Spleen (tissue), 11 donors: ENCODE measurements around the gene LRRK1. TPM values are rescaled to one million over a fixed set of nuclear protein-coding genes. Genes with fewer than 3 reads are reported as not detected.

Source experiments
- DNase-seq: peaks from one replicate; pipeline ENCODE4 v3.0.0-alpha.2; 2020
- H3K27ac ChIP-seq, 8 donors: fragments of 200-600 bp; sonication (generic) in 7 of 8; 1 replicate in 4 of 8; 2 replicates in 4 of 8; pipeline versions ENCODE4 v1.5.0 to v1.8.0; 2016 to 2021; ENCODE audit warnings: inconsistent platforms in 4 of 8, mild to moderate bottlenecking in 4 of 8, moderate library complexity in 1 of 8
- H3K27me3 ChIP-seq, 7 donors: fragments of 200-600 bp; sonication (generic) in 6 of 7; replicated peaks in 1 of 7; 1 replicate in 4 of 7; 2 replicates in 3 of 7; pipeline versions ENCODE4 v1.5.0 to v1.8.0; 2016 to 2021; ENCODE audit warnings: inconsistent platforms in 3 of 7, mild to moderate bottlenecking in 1 of 7
- H3K36me3 ChIP-seq, 6 donors: fragments of 200-600 bp; sonication (generic) in 5 of 6; 1 replicate in 4 of 6; 2 replicates in 2 of 6; pipeline versions ENCODE4 v1.5.0 to v1.8.0; 2016 to 2021; ENCODE audit warnings: inconsistent platforms in 2 of 6
- H3K4me1 ChIP-seq, 6 donors: fragments of 200-600 bp; sonication (generic) in 5 of 6; 1 replicate in 3 of 6; 2 replicates in 3 of 6; pipeline versions ENCODE4 v1.5.0 to v1.8.0; 2016 to 2021; ENCODE audit warnings: inconsistent platforms in 3 of 6
- H3K4me3 ChIP-seq, 8 donors: fragments of 200-600 bp; sonication (generic) in 7 of 8; 1 replicate in 4 of 8; 2 replicates in 4 of 8; pipeline versions ENCODE4 v1.5.0 to v1.8.0; 2016 to 2021; ENCODE audit warnings: inconsistent platforms in 4 of 8, mild to moderate bottlenecking in 4 of 8, moderate library complexity in 2 of 8
- H3K9me3 ChIP-seq, 8 donors: fragments of 200-600 bp; sonication (generic) in 7 of 8; 1 replicate in 4 of 8; 2 replicates in 4 of 8; pipeline versions ENCODE4 v1.5.0 to v1.8.0; 2016 to 2021; ENCODE audit warnings: inconsistent platforms in 4 of 8
- POLR2A ChIP-seq, 3 donors: fragments of 450-650 bp; IDR thresholded peaks; one replicate each; pipeline ENCODE4 v1.5.1; 2017; ENCODE audit warnings: antibody characterized with exemption in 3 of 3, mild to moderate bottlenecking in 1 of 3
- POLR2AphosphoS5 ChIP-seq, 3 donors: sonication (generic); formaldehyde crosslinking; IDR thresholded peaks; one replicate each; pipeline ENCODE4 v1.5.1; 2017; ENCODE audit warnings: antibody characterized with exemption in 3 of 3
- WGBS, 5 donors: extraction: QIAGEN DNeasy Blood & Tissue Kit in 3 of 5; methylation state at CpG; one replicate each; pipeline versions ENCODE4 v1.1.5 to v1.1.7; 2013 to 2018; 5-methylcytosine and 5-hydroxymethylcytosine counted together
- intact Hi-C: fragments of 100-400 bp; cut with DNase I; formaldehyde crosslinking; loops from one replicate; pipeline ENCODE4 v1.15.0; 2023; ENCODE audit warnings: low total_unique reads
- polyA plus RNA-seq, 3 donors: library from polyadenylated mRNA; stranded (reverse); fragments of 200-250 nt; gene quantifications; one replicate each; pipeline ENCODE4 v1.2.1, GENCODE V29; 2013
- total RNA-seq, 7 donors: library from RNA; depleted of rRNA in 3 of 7; stranded (reverse); fragments of >200 nt in 3 of 7; fragmentation: NEBNext Ultra II Directional in 4 of 7; extraction: Animal tissue kit (Norgen Biotek cat#: 25700) in 4 of 7; gene quantifications; one replicate each; pipeline versions ENCODE4 v1.1.0 to v1.2.1, GENCODE V29; 2016 to 2021
- TF ChIP-seq, protein P1 (sequence below), 11 experiments: fragments of 200-600 bp in 7 of 11; fragments of 450-650 bp in 4 of 11; sonication (generic) in 4 of 11; IDR thresholded peaks in 8 of 11; conservative IDR thresholded peaks in 3 of 11; 1 replicate in 7 of 11; 2 replicates in 4 of 11; pipeline versions ENCODE4 v1.4.0 to v1.8.0; 2016 to 2021; ENCODE audit warnings: antibody characterized with exemption in 11 of 11, inconsistent platforms in 4 of 11, mild to moderate bottlenecking in 1 of 11
- donor health status: healthy with polysubstance abuse.
- donor health status: DM: no; HTN: no; CAD: no; lungs with moderate emphysema.
- donor health status: DM: no; HTN: no; CAD: no.
- donor health status: Bipolar disorder and iron deficiency.
- donor health status: healthy.
- donor health status: DM: no; HTN: no; CAD: no.
- donor health status: DM: yes; HTN: yes; CAD: no.

LRRK1 gene
- total and polyA plus RNA-seq, 10 donors = 12.0 to 60.2 (median 48.8) TPM

DNA sequence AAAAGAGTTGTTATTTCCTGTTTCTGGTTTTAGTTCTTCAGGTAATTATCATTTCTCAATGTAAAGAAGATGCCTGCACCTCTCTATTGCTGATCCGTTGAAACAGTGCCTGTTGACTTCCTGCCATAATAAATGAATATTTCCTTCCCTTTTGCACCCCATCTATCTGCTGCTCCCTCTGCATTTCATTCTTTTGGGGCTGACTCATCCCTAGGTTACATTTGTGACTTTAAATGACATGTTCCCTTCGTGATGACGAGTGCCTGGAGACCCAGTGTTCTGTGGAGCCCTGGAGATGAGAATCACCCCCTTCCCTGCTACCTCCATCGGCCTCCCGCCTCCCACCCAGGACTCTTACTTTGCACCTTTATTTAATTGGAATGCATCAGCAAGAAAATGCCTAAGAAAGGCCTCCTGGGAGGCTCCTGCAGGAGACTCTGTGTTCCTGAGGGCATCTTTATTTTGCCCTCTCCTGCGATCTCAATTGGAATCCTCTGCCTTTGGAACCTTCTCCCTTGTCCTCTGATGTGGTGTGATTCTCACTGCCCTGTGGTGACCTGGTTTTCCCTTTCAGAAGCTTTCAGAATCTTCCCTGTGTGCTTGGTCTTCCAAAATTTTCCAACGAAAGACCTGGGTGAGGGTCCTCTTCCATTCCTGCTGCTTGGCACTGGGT lies 13.7 kb downstream of the LRRK1 start:
- peak overlapping the region in 6 of 8 donors; percentile 1 to 65 (median 58) for H3K27ac ChIP-seq
- peaks cover 3 to 76% (median 49%) of the 10 kb centered on the region in 6 donors for H3K4me1 ChIP-seq
- intact Hi-C loops = no loop called here
- H3K36me3 ChIP-seq = peaks cover 0 to 27% (median 0%) of the 10 kb centered on the region in 6 donors
- H3K9me3 ChIP-seq = no peaks in the 10 kb centered on the region
- H3K27me3 ChIP-seq = no peaks in the 10 kb centered on the region
- no peak for DNase-seq
- no peak overlapping the region for H3K4me3 ChIP-seq
- 53 to 66% (median 62%) methylated on average over 7 of the region's 7 CpGs for WGBS, 5 donors
- no peak for TF ChIP-seq POLR2A (IDR thresholded peaks at IDR 0.05)
- TF ChIP-seq, protein P1, sequence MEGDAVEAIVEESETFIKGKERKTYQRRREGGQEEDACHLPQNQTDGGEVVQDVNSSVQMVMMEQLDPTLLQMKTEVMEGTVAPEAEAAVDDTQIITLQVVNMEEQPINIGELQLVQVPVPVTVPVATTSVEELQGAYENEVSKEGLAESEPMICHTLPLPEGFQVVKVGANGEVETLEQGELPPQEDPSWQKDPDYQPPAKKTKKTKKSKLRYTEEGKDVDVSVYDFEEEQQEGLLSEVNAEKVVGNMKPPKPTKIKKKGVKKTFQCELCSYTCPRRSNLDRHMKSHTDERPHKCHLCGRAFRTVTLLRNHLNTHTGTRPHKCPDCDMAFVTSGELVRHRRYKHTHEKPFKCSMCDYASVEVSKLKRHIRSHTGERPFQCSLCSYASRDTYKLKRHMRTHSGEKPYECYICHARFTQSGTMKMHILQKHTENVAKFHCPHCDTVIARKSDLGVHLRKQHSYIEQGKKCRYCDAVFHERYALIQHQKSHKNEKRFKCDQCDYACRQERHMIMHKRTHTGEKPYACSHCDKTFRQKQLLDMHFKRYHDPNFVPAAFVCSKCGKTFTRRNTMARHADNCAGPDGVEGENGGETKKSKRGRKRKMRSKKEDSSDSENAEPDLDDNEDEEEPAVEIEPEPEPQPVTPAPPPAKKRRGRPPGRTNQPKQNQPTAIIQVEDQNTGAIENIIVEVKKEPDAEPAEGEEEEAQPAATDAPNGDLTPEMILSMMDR (IDR thresholded peaks at IDR 0.05 in 8 of 11, conservative IDR thresholded peaks at IDR 0.05 in 3 of 11) = no peak
- TF ChIP-seq POLR2AphosphoS5 (IDR thresholded peaks at IDR 0.05) = no peak

DNA sequence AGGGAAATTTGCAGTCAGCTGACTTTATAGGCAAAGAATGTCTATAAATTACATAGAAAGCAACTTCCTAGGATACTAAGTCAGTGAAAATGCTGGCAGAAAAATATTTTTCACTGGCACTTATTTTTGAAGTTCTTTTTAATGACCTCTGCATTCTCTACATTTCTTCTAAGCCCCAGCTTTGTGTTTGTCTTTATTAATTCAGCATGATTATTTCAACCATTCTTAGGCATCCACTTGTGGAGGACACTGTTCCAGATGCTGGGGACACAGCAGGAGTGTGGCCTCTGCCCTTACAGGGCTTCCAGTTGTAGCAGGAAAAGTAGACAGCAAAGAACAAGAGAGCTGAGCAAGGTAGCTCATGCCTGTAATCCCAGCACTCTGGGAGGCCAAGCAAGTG lies 15.0 kb downstream of the LRRK1 start:
- Histone ChIP-seq H3K27ac (peak overlapping the region in 4 of 8 donors; percentile 25 to 67 (median 58)), H3K27me3 (no peaks in the 10 kb centered on the region), H3K4me1 (peaks cover 3 to 68% (median 48%) of the 10 kb centered on the region in 6 donors), H3K36me3 (peaks cover 0 to 14% (median 0%) of the 10 kb centered on the region in 6 donors), H3K4me3 (no peak overlapping the region), H3K9me3 (no peaks in the 10 kb centered on the region)
- DNase-seq = no peak
- no peak for TF ChIP-seq POLR2AphosphoS5 (IDR thresholded peaks at IDR 0.05)
- TF ChIP-seq, protein P1 (IDR thresholded peaks at IDR 0.05 in 8 of 11, conservative IDR thresholded peaks at IDR 0.05 in 3 of 11) = no peak
- TF ChIP-seq POLR2A (IDR thresholded peaks at IDR 0.05) = no peak
- intact Hi-C loops = no loop called here

DNA sequence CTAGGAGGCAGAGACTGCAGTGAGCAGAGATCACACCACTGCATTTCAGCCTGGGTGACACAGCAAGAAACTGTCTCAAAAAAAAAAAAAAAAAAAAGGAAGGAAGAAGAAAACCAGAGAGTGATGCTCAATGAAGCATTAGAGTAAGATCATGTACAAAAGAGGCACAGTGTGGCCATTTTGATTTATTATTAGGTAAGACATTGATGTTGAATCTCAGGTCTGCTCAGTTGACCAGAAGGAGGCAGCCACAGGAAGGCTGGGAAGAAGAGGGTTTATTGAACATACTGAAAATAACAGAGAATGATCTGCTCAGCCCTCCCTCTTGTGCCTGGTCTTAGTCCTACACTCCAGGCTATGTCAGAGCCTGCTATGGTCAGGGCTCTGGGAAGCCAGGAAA lies 15.6 kb downstream of the LRRK1 start:
- intact Hi-C loops = no loop called here
- H3K9me3 ChIP-seq = no peaks in the 10 kb centered on the region
- TF ChIP-seq, protein P1 (IDR thresholded peaks at IDR 0.05 in 8 of 11, conservative IDR thresholded peaks at IDR 0.05 in 3 of 11) = no peak
- no peak for TF ChIP-seq POLR2A (IDR thresholded peaks at IDR 0.05)
- no peak for TF ChIP-seq POLR2AphosphoS5 (IDR thresholded peaks at IDR 0.05)
- peak overlapping the region in 5 of 8 donors; percentile 32 to 67 (median 61) for H3K27ac ChIP-seq
- no peaks in the 10 kb centered on the region for H3K27me3 ChIP-seq
- H3K4me1 ChIP-seq = peaks cover 3 to 68% (median 47%) of the 10 kb centered on the region in 6 donors
- H3K36me3 ChIP-seq = peaks cover 0 to 8% (median 0%) of the 10 kb centered on the region in 6 donors
- no peak for DNase-seq
- H3K4me3 ChIP-seq = peak overlapping the region in 1 of 8 donors; percentile 12

DNA sequence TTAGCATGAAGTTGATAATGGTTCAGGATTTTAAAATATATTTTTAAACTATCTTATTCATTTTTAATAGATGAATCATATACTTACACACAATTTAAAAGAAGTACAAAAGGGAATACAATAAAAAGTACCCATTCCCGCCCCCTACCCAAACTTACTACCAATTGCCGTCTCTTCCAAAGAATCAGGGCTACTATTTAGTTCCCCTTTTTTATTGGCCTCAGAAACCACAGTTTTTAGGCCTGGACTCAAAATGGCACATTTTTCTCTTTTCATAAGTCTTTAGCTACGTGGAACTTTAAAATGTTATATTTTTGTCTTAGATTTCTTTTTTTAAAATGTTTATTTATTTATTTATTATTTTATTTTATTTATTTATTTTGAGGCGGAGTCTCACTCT lies 18.0 kb downstream of the LRRK1 start:
- Histone ChIP-seq H3K36me3 (peaks cover 0 to 3% (median 0%) of the 10 kb centered on the region in 6 donors), H3K27me3 (no peaks in the 10 kb centered on the region), H3K9me3 (no peaks in the 10 kb centered on the region), H3K4me1 (peaks cover 7 to 64% (median 41%) of the 10 kb centered on the region in 6 donors), H3K27ac (no peak overlapping the region), H3K4me3 (no peak overlapping the region)
- intact Hi-C loops = no loop called here
- 59 to 67% (median 61%) methylated on average over 4 of the region's 4 CpGs for WGBS, 5 donors
- no peak for DNase-seq
- TF ChIP-seq POLR2AphosphoS5 (IDR thresholded peaks at IDR 0.05) (no peak), POLR2A (IDR thresholded peaks at IDR 0.05) (no peak)
- TF ChIP-seq, protein P1 (IDR thresholded peaks at IDR 0.05 in 8 of 11, conservative IDR thresholded peaks at IDR 0.05 in 3 of 11) = no peak
